ENCODE data around the gene PCDHB6. TPM values are rescaled to one million over a fixed set of nuclear protein-coding genes. Genes with fewer than 3 reads are reported as not detected.

Gene PCDHB6
- total RNA-seq, 1 experiment from 2014 or later: not detected

GRCh38 chr5:141105350-141105749, 44.5 kb upstream of the PCDHB6 start:
- Histone ChIP-seq H3K23me2 (ENCODE audit: insufficient read length, low read depth, low read length, poor library complexity, severe bottlenecking) (no peaks in the 10 kb centered on the region), H3K79me2 (ENCODE audit: insufficient read depth, low read length) (no peaks in the 10 kb centered on the region), H3K27me3 (ENCODE audit: insufficient read depth, low read length) (no peaks in the 10 kb centered on the region), H3K9ac (ENCODE audit: extremely low read depth, insufficient read length, low read length) (no peak overlapping the region), H4K8ac (replicated peaks; ENCODE audit: insufficient read length, low read depth, low read length) (no peak overlapping the region), H2BK15ac (ENCODE audit: low read depth, low read length) (no peak overlapping the region), H3T11ph (ENCODE audit: low read length) (no peak overlapping the region), H3K27ac (ENCODE audit: insufficient read length, low read depth, low read length) (no peak overlapping the region), H3K23ac (ENCODE audit: insufficient read length, low read depth, low read length) (no peak overlapping the region), H3K56ac (ENCODE audit: insufficient read length, low read depth, low read length) (no peak overlapping the region), H3K18ac (ENCODE audit: insufficient read length, low read depth, low read length) (no peak overlapping the region), H2AFZ (ENCODE audit: low read length) (no peak overlapping the region), H3K4ac (ENCODE audit: low read depth, low read length) (no peak overlapping the region), H2AK5ac (ENCODE audit: insufficient read length, low read length) (no peak overlapping the region), H3K14ac (ENCODE audit: insufficient read depth, low read length) (no peak overlapping the region), H2BK120ac (ENCODE audit: low read depth, low read length, poor library complexity, severe bottlenecking) (no peak overlapping the region), H3K9me3 (ENCODE audit: control insufficient read depth, low read depth, low read length) (no peaks in the 10 kb centered on the region), H3K79me1 (ENCODE audit: insufficient read depth, low read depth, low read length, poor library complexity, severe bottlenecking) (peaks cover 3% of the 10 kb centered on the region), H3K4me1 (ENCODE audit: insufficient read depth, low read length) (no peaks in the 10 kb centered on the region), H2BK5ac (ENCODE audit: insufficient read length, low read length) (no peak overlapping the region), H3K4me2 (ENCODE audit: insufficient read depth, insufficient read length, low read length) (no peak overlapping the region), H4K5ac (ENCODE audit: insufficient read length, low read depth, low read length) (no peak overlapping the region), H4K20me1 (ENCODE audit: control insufficient read depth, insufficient read depth, insufficient read length) (no peaks in the 10 kb centered on the region), H2BK12ac (ENCODE audit: insufficient read length, low read depth, low read length) (no peak overlapping the region), H2BK20ac (ENCODE audit: low read depth, low read length, poor library complexity, severe bottlenecking) (no peak overlapping the region), H4K91ac (ENCODE audit: insufficient read length, low read depth, low read length) (no peak overlapping the region)
- H3K27ac Mint-ChIP-seq: no peak overlapping the region
- TF ChIP-seq CTCF (conservative IDR thresholded peaks at IDR 0.05): no peak
- H3K9me3 Mint-ChIP-seq: peaks cover 29 to 40% of the 10 kb centered on the region in 2 experiments
- H3K36me3 Mint-ChIP-seq (ENCODE audit: insufficient read depth in 1 of 3, low read depth in 3 of 3): peaks cover 25 to 49% (median 36%) of the 10 kb centered on the region in 3 experiments
- H3K4me3 Mint-ChIP-seq: no peak overlapping the region
- no peak for DNase-seq
- no CpG with 5 or more reads among the region's 2 CpGs for WGBS (ENCODE audit: extremely low coverage, insufficient read length, low lambda C conversion rate)
- H3K27me3 Mint-ChIP-seq (ENCODE audit: low read depth): no peaks in the 10 kb centered on the region
- H3K4me1 Mint-ChIP-seq: peaks cover 1 to 6% of the 10 kb centered on the region in 2 experiments; a peak in 3 of 4 replicates

Data from H9 (cell line).